ENCODE results near the gene CHADL. TPM values are rescaled to one million over a fixed set of nuclear protein-coding genes. Genes with fewer than 3 reads are reported as not detected.
"Not testable (repeated sequence)": the region's sequence is repeated elsewhere in the genome, so short reads cannot be mapped to it uniquely, and the experiment has no call there.

The CHADL gene
- total RNA-seq, 2 donors from 2014 or later: 0.40 to 0.45 TPM

DNA sequence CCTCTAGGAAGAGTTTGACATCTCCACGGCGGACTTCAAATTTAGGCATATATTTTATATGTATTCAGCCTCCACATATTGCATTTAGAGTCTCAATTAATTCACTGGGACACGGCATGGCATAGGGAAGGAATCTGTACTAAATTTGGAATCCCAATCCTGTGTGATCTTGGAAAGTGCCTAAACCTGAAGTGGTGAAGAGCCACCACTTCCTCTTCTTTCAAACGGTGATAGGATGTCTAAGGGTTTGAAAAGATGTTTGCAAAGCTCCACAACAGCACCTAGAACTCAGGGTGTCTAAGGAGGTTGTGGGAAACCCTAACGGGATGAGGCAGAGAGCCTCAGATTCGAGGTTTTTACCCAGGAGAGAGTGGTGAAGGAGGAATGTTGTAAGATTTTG lies 36.7 kb downstream of the CHADL start:
- no peaks in the 10 kb centered on the region for H3K9me3 Mint-ChIP-seq
- no peak for ATAC-seq
- peaks cover 12 to 16% of the 10 kb centered on the region in 2 donors for H3K4me1 Mint-ChIP-seq (ENCODE audit: low read depth in 2 of 2)
- no peaks in the 10 kb centered on the region for H3K36me3 Mint-ChIP-seq
- DNase-seq (ENCODE audit: low spot score): no peak
- peak overlapping the region in 1 of 2 donors; percentile 6 for H3K27ac Mint-ChIP-seq
- no peak overlapping the region for H3K4me3 Mint-ChIP-seq
- peaks cover 7 to 16% of the 10 kb centered on the region in 2 donors for H3K27me3 Mint-ChIP-seq

DNA sequence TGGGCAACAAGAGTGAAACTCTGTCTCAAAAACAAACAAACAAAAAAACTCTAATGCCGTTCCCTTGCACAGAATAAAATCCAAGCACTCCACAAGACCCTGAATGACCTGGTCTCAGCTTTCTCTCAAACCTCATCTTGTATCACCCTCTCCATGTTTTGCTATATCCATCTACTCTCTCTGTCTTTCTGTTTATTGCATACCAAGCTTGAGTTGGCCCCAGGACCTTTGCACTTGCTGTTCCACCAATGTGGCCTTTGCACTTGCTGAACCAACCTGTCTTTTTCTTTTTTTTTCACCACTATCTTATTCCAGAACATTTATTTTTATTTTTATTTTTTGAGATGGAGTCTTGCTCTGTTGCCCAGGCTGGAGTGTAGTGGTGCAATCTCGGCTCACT lies 37.6 kb downstream of the CHADL start:
- peaks cover 7 to 16% of the 10 kb centered on the region in 2 donors for H3K27me3 Mint-ChIP-seq

DNA sequence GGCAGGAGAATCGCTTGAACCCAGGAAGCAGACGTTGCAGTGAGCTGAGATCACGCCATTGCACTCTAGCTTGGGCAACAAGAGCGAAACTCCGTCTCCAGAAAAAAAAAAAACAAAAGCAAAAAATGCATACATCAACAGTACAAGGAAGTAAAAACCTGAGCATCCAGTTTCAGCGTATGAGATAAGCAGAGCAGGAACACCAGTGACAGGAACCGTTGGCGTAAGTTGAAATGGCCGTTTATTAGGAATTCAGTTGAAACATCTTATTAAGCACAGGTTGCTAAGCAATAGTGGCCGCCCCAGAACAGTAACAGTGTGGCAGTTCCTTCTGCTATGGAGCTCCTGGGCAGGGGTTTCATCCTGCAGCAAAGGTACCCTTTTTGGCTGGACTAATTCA lies 39.6 kb downstream of the CHADL start:
- H3K27ac Mint-ChIP-seq: no peak overlapping the region
- ATAC-seq: no peak

More for the DNA sequence above, 37.6 kb downstream of the CHADL start:
- ATAC-seq (no peak), DNase-seq (ENCODE audit: low spot score) (no peak)
- Mint-ChIP-seq H3K4me1 (ENCODE audit: low read depth in 2 of 2) (peaks cover 15 to 21% of the 10 kb centered on the region in 2 donors), H3K27ac (no peak overlapping the region), H3K9me3 (no peaks in the 10 kb centered on the region), H3K36me3 (no peaks in the 10 kb centered on the region), H3K4me3 (no peak overlapping the region)

DNA sequence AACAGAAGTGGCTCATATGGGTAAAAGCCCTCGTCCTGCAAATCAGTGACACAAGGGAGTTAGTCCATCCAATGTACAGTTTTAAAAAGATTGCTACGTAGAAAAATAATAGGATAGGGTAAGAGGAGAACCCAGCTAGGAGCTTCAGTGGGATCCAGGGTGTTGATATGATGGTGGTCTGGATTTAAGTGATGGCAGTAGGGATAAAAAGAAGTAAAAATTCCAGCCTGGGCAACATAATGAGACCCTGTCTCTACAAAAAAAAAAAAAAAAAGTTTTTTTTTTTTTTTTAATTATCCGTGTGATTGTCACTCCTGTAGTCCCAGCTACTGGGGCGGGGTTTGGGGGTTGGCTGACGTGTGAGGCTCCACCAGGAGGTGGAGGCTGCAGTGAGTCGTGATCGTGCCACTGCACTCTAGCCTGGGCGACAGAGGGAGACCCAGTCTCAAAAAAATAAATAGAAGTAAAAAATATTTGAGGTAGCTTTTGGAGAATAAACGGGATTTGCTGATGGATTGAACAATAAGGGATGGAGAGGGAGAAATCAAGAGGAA lies 42.6 kb downstream of the CHADL start:
- Mint-ChIP-seq H3K4me1 (ENCODE audit: low read depth in 2 of 2) (peaks cover 8 to 14% of the 10 kb centered on the region in 2 donors), H3K9me3 (no peaks in the 10 kb centered on the region), H3K27ac (peak overlapping the region in 1 of 2 donors; percentile 70), H3K36me3 (no peaks in the 10 kb centered on the region), H3K27me3 (peaks cover 6 to 10% of the 10 kb centered on the region in 2 donors), H3K4me3 (peak overlapping the region; percentile 92)
- DNase-seq (ENCODE audit: low spot score): no peak
- no peak for ATAC-seq

More for the DNA sequence above, 39.6 kb downstream of the CHADL start:
- peaks cover 20 to 29% of the 10 kb centered on the region in 2 donors for H3K4me1 Mint-ChIP-seq (ENCODE audit: low read depth in 2 of 2)
- no peaks in the 10 kb centered on the region for H3K36me3 Mint-ChIP-seq
- no peaks in the 10 kb centered on the region for H3K9me3 Mint-ChIP-seq
- H3K27me3 Mint-ChIP-seq: peaks cover 7 to 16% of the 10 kb centered on the region in 2 donors
- DNase-seq (ENCODE audit: low spot score): no peak
- H3K4me3 Mint-ChIP-seq: no peak overlapping the region

DNA sequence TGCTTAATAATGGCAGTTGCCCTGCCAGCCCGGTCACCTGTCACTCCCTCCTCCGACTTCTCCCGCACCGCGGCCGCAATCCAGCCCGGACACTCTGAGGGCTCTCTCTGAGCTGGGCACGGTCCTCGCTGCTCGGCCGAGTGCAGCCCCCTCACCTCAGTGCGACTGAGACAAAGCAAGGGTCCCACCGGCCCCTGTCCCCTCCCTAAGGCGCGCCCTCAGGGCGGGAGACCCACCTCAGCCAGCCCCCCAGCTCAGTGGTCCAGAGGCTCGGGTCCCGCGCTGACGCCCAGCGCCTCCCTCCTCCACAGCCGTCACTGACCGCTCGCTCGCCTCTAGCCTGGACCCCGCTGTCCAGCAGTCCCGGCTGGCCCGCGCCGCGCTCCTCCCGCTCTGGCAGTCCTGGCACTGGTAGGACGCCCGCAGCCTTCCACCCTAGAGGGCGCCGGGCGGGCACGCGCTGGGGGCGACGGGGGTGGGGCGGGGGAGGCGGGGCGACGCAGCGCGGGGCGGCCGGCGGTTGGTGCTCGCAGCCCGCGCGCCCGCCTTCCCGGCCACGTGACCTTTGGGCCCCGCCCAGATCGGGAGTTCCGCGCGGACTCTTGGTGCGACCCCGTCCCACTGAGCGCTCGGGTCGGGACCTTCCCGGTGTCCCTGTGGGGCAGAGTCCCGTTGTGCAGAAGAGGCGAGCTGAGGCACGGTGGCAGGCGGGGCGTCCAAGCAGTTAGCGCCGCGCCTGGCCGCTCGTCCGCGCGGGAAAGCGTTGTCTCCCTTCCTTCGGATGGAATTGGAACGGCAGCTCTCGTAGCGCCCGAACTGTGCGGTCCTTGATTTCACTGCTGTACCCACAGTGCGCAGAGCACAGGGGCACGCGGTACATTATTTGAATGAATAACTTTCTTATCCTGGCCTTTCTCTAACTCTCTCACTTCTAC lies 43.4 kb downstream of the CHADL start:
- Mint-ChIP-seq H3K36me3 (no peaks in the 10 kb centered on the region), H3K9me3 (no peaks in the 10 kb centered on the region), H3K4me3 (peak overlapping the region; percentile 92), H3K4me1 (ENCODE audit: low read depth in 2 of 2) (peaks cover 8 to 14% of the 10 kb centered on the region in 2 donors), H3K27ac (peak overlapping the region in 1 of 2 donors; percentile 70), H3K27me3 (peaks cover 4 to 7% of the 10 kb centered on the region in 2 donors)
- DNase-seq (ENCODE audit: low spot score) (peak; percentile 90), ATAC-seq (peak; percentile 95 to 96)

DNA sequence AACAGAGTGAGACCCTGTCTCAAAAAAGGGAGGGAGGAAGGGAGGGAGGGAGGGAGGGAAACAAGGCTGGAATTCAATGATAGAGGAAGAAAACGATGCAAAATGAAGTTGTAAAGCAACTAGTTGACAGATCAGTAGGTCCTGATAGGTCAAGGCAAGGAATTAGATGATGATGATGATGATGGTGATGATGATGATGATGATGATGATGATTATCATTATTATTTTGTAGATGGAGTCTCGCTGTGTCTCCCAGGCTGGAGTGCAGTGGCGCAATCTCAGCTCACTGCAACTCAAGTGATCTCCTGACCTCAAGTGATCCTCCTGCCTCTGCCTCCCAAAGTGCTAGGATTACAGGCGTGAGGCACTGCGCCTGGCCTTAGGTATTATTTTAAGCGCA lies 46.9 kb downstream of the CHADL start:
- H3K36me3 Mint-ChIP-seq: no peaks in the 10 kb centered on the region
- H3K4me3 Mint-ChIP-seq: no peak overlapping the region
- no peaks in the 10 kb centered on the region for H3K9me3 Mint-ChIP-seq
- no peak overlapping the region for H3K27ac Mint-ChIP-seq
- DNase-seq (ENCODE audit: low spot score) (no peak), ATAC-seq (no peak)
- H3K27me3 Mint-ChIP-seq: no peaks in the 10 kb centered on the region
- H3K4me1 Mint-ChIP-seq (ENCODE audit: low read depth in 2 of 2): peaks cover 8 to 14% of the 10 kb centered on the region in 2 donors

DNA sequence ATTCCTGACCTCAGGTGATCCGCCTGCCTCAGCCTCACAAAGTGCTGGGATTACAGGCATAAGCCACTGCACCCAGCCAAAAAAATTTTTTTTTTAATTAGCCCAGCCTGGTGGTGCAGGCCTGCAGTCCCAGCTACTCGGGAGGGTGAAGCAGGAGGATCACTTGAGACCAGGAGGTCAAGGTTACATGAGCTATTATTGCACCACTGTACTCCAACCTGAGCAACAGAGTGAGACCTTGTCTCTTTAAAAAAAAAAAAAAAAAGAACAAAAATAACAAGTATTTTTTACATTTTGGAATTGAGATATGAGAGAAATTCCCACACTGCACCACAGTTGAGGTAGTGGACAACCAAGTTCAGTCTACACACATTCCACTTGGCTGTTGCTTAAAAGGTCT lies 49.3 kb downstream of the CHADL start:
- DNase-seq (ENCODE audit: low spot score): no peak
- Mint-ChIP-seq H3K4me1 (ENCODE audit: low read depth in 2 of 2) (peaks cover 0 to under 1% of the 10 kb centered on the region in 2 donors), H3K4me3 (no peak overlapping the region), H3K36me3 (no peaks in the 10 kb centered on the region), H3K9me3 (no peaks in the 10 kb centered on the region), H3K27ac (no peak overlapping the region), H3K27me3 (no peaks in the 10 kb centered on the region)
- ATAC-seq: no peak

DNA sequence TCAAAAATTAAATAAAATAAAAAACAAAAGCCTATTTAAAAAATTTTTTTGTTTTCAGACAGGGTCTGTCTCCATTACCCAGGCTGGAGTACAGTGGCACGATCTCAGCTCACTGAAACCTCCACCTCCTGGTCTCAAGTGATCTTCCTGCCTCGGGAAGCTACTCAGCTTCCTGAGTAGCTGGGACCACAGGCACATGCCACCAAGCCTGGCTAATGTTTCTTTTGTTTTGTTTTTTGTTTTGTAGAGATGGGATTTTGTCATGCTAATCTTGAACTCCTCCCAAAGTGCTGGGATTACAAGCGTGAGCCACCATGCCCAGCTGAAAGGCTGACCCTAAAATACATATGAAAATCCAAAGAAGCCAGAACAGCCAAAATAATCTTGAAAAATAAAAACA lies 56.1 kb downstream of the CHADL start:
- Mint-ChIP-seq H3K9me3 (no peaks in the 10 kb centered on the region), H3K4me3 (no peak overlapping the region), H3K27ac (no peak overlapping the region), H3K4me1 (ENCODE audit: low read depth in 2 of 2) (peaks cover 0 to 5% of the 10 kb centered on the region in 2 donors), H3K27me3 (no peaks in the 10 kb centered on the region), H3K36me3 (no peaks in the 10 kb centered on the region)
- DNase-seq (ENCODE audit: low spot score): no peak
- no peak for ATAC-seq

DNA sequence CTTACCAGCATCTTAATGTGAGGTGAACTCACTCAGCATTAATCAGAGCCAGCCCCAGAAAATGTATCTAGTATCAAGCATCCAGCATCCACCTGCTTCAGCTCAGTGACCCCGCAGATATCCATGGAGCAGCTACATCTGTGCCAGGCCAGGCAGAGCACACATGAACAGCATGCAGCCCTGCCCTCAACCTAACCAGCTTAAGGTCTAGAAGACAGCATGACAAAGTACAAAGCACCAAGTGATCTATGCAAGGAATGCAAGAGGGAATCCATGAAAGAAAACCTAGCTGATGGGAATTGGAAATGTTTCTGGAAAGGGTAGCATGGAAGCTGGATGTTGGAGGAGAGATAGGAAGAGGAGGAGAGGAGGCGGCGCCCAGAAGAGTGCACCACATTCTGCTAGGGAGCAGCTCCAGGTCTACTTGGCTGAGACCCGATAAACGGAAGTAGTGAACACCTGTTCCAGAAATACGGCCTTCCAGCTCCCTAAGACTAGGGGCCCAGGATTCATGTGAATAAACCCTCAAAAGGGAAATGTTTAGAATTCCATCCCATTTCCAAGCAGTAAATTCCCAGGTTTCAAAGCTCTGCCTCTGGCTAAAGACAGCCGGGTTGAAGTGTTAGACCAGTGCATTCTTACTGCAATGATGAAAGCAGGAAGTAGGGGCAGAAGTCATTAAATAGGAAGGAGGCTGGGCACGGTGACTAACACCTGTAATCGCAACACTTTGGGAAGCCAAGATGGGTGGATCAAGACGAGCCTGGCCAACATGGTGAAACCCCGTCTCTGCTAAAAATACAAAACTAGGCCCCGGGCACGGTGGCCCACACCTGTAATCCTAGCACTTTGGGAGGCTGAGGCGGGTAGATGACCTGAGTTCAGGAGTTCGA lies 59.1 kb downstream of the CHADL start:
- H3K4me1 Mint-ChIP-seq (ENCODE audit: low read depth in 2 of 2): peaks cover 0 to 5% of the 10 kb centered on the region in 2 donors
- peak overlapping the region in 1 of 2 donors; percentile 9 for H3K27ac Mint-ChIP-seq
- no peak for DNase-seq (ENCODE audit: low spot score)
- H3K27me3 Mint-ChIP-seq: no peaks in the 10 kb centered on the region
- H3K4me3 Mint-ChIP-seq: no peak overlapping the region
- no peak for ATAC-seq
- no peaks in the 10 kb centered on the region for H3K36me3 Mint-ChIP-seq
- H3K9me3 Mint-ChIP-seq: no peaks in the 10 kb centered on the region

DNA sequence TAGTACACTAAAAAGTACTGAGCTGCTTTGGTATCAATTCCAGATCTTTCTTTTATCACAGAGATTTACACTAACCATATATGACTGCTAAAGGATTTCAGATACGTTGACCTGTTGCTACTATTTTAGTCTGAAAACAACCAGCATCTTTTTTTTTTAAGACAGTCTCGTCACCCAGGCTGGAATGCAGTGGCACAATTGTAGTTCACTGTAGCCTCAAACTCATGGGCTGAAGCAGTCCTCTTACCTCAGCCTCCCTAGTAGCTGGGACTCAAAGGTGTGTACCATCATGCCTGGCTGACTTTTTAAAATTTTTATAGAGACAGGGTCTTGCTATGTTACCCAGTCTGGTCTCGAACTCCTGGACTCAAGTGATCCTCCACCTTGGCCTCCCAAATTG lies 59.8 kb downstream of the CHADL start:
- Mint-ChIP-seq H3K4me3 (no peak overlapping the region), H3K27me3 (no peaks in the 10 kb centered on the region), H3K9me3 (no peaks in the 10 kb centered on the region), H3K36me3 (no peaks in the 10 kb centered on the region), H3K27ac (peak overlapping the region in 1 of 2 donors; percentile 9), H3K4me1 (ENCODE audit: low read depth in 2 of 2) (peaks cover 0 to 8% of the 10 kb centered on the region in 2 donors)
- no peak for DNase-seq (ENCODE audit: low spot score)
- no peak for ATAC-seq

DNA sequence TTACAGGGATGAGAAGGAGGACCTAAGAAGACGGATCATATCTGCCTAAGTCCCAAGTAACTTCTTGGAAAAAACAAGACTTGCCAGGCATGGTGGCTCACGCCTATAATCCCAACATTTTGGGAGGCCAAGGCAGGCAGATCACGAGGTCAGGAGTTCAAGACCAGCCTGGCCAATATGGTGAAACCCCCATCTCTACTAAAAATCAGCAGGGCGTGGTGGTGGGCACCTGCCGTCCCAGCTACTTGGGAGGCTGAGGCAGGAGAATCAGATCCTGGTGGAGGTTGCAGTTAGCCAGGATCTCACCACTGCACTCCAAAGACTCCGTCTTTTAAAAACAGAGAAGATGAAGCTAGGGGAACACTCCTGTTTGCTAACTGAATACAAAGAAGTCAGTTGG lies 60.4 kb downstream of the CHADL start:
- not testable (repeated sequence) for ATAC-seq; H3K4me1 Mint-ChIP-seq (ENCODE audit: low read depth in 2 of 2); H3K27ac Mint-ChIP-seq; DNase-seq (ENCODE audit: low spot score); H3K36me3 Mint-ChIP-seq; H3K4me3 Mint-ChIP-seq; H3K27me3 Mint-ChIP-seq; H3K9me3 Mint-ChIP-seq

All from natural killer cell treated with Interleukin-12 subunit alpha and Interleukin-12 subunit beta and Interleukin-15 and Interleukin-18, amount 100 ng/mL, for 72 hours (primary cell).